ENCODE data around the gene C19orf38.
A peak's percentile ranks its signal among the peaks of the same experiment; 100 is the strongest.

Gene C19orf38

GRCh38 chr19:10892256-10892655 lies 44.0 kb downstream of the C19orf38 start:
- H4K8ac ChIP-seq (ENCODE audit: low read depth, low read length): no peak overlapping the region
- H3K14ac ChIP-seq (ENCODE audit: low read length): no peak overlapping the region
- peaks cover 19% of the 10 kb centered on the region for H3K79me1 ChIP-seq (ENCODE audit: low read depth, low read length)
- H2BK5ac ChIP-seq (ENCODE audit: low read length): no peak overlapping the region
- H4K91ac ChIP-seq (ENCODE audit: low read depth, low read length, poor library complexity): no peak overlapping the region
- no peak for DNase-seq (ENCODE audit: low spot score)
- no peak overlapping the region for H3K4me2 ChIP-seq (ENCODE audit: insufficient read depth, low read length, poor library complexity, severe bottlenecking)
- H2BK15ac ChIP-seq (ENCODE audit: low read length): no peak overlapping the region
- no peaks in the 10 kb centered on the region for H3K9me3 ChIP-seq (replicated peaks in 1 of 2; ENCODE audit: control insufficient read depth in 2 of 2, insufficient read depth in 1 of 2, low read depth in 1 of 2, low read length in 2 of 2)
- no peak overlapping the region for H3K9ac ChIP-seq (ENCODE audit: low read depth, low read length, poor library complexity)
- no peak overlapping the region for H3K4ac ChIP-seq (ENCODE audit: low read length)
- H3K23ac ChIP-seq (ENCODE audit: low read depth, low read length, poor library complexity): no peak overlapping the region
- peak overlapping the region; percentile 26 for H3K27ac ChIP-seq (replicated peaks; ENCODE audit: low read length)
- no peak overlapping the region for H3K4me3 ChIP-seq (ENCODE audit: low read length in 2 of 2)
- H3K36me3 ChIP-seq (replicated peaks in 1 of 2; ENCODE audit: control insufficient read depth in 2 of 2, insufficient read depth in 2 of 2, low read length in 2 of 2): peaks cover 0 to 3% of the 10 kb centered on the region in 2 donors
- H2AFZ ChIP-seq (ENCODE audit: low read length): no peak overlapping the region
- H2BK120ac ChIP-seq (ENCODE audit: low read depth, low read length): no peak overlapping the region
- H2AK5ac ChIP-seq (ENCODE audit: low read depth, low read length): no peak overlapping the region
- no CpG with 5 or more reads among the region's 13 CpGs for WGBS, 2 donors (ENCODE audit: extremely low coverage in 2 of 2, insufficient read length in 2 of 2, insufficient replicate concordance in 1 of 2)
- no peak overlapping the region for H2BK12ac ChIP-seq (ENCODE audit: low read length)
- peaks cover 35 to 42% of the 10 kb centered on the region in 2 donors for H3K4me1 ChIP-seq (ENCODE audit: control insufficient read depth in 2 of 2, insufficient read depth in 1 of 2, low read depth in 1 of 2, low read length in 2 of 2)
- no peaks in the 10 kb centered on the region for H3K27me3 ChIP-seq (ENCODE audit: control insufficient read depth in 3 of 3, insufficient read depth in 3 of 3, low read depth in 1 of 3, low read length in 3 of 3)
- peak overlapping the region; percentile 15 for H3K18ac ChIP-seq (ENCODE audit: low read length)

DNA sequence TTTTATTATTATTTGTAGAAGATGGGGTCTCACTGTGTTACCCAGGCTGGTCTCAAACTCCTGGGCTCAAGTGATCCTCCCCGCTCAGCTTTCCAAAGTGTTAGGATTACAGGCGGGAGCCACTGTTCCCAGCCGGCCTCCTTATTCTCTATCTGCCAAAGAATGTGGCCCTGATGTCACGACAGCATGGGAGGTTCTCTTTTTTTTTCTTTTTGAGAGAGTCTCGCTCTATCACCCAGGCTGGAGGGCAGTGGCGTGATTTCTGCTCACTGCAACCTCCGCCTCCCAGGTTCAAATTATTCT lies 46.6 kb downstream of the C19orf38 start:
- Histone ChIP-seq H2BK120ac (ENCODE audit: low read depth, low read length) (no peak overlapping the region), H2BK5ac (ENCODE audit: low read length) (no peak overlapping the region), H3K18ac (ENCODE audit: low read length) (no peak overlapping the region), H3K4me1 (ENCODE audit: control insufficient read depth in 2 of 2, insufficient read depth in 1 of 2, low read depth in 1 of 2, low read length in 2 of 2) (peaks cover 19 to 25% of the 10 kb centered on the region in 2 donors), H3K79me1 (ENCODE audit: low read depth, low read length) (peaks cover 23% of the 10 kb centered on the region), H4K91ac (ENCODE audit: low read depth, low read length, poor library complexity) (no peak overlapping the region), H2BK12ac (ENCODE audit: low read length) (no peak overlapping the region), H4K8ac (ENCODE audit: low read depth, low read length) (no peak overlapping the region), H3K27me3 (ENCODE audit: control insufficient read depth in 3 of 3, insufficient read depth in 3 of 3, low read depth in 1 of 3, low read length in 3 of 3) (no peaks in the 10 kb centered on the region), H3K4me3 (ENCODE audit: low read length in 2 of 2) (no peak overlapping the region), H3K4ac (ENCODE audit: low read length) (no peak overlapping the region), H2AFZ (ENCODE audit: low read length) (no peak overlapping the region), H2BK15ac (ENCODE audit: low read length) (no peak overlapping the region), H3K36me3 (replicated peaks in 1 of 2; ENCODE audit: control insufficient read depth in 2 of 2, insufficient read depth in 2 of 2, low read length in 2 of 2) (peaks cover 0 to 6% of the 10 kb centered on the region in 2 donors), H3K4me2 (ENCODE audit: insufficient read depth, low read length, poor library complexity, severe bottlenecking) (no peak overlapping the region), H2AK5ac (ENCODE audit: low read depth, low read length) (no peak overlapping the region), H3K14ac (ENCODE audit: low read length) (no peak overlapping the region), H3K23ac (ENCODE audit: low read depth, low read length, poor library complexity) (no peak overlapping the region), H3K27ac (replicated peaks; ENCODE audit: low read length) (no peak overlapping the region), H3K9ac (ENCODE audit: low read depth, low read length, poor library complexity) (no peak overlapping the region), H3K9me3 (replicated peaks in 1 of 2; ENCODE audit: control insufficient read depth in 2 of 2, insufficient read depth in 1 of 2, low read depth in 1 of 2, low read length in 2 of 2) (no peaks in the 10 kb centered on the region)
- DNase-seq (ENCODE audit: low spot score): no peak
- no CpG with 5 or more reads among the region's 7 CpGs for WGBS, 2 donors (ENCODE audit: extremely low coverage in 2 of 2, insufficient read length in 2 of 2, insufficient replicate concordance in 1 of 2)

DNA sequence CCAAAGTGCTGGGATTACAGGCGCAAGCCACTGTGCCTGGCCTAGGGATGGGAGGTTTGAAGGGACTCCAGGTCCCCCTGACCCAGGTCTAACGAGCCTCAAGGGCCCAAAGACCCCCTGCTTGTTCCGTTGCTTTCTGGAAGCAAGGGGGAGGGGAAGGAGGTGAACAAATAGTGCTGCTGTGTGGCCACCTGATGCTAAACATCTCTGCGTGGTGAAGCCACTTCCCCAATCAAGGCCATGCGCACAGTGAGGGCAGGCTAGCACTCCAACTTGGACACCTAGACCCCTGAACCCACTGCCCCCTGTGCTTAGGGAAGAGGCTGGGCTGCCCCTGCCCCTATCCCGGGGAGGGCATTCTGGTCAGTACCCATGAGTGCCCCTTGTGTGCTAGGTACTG lies 47.1 kb downstream of the C19orf38 start:
- Histone ChIP-seq H2BK5ac (ENCODE audit: low read length) (no peak overlapping the region), H3K4me2 (ENCODE audit: insufficient read depth, low read length, poor library complexity, severe bottlenecking) (no peak overlapping the region), H2BK15ac (ENCODE audit: low read length) (no peak overlapping the region), H3K18ac (ENCODE audit: low read length) (peak overlapping the region; percentile 42), H2AFZ (ENCODE audit: low read length) (no peak overlapping the region), H3K9ac (ENCODE audit: low read depth, low read length, poor library complexity) (no peak overlapping the region), H3K79me1 (ENCODE audit: low read depth, low read length) (peaks cover 23% of the 10 kb centered on the region), H3K23ac (ENCODE audit: low read depth, low read length, poor library complexity) (peak overlapping the region; percentile 22), H3K27ac (replicated peaks; ENCODE audit: low read length) (no peak overlapping the region), H4K91ac (ENCODE audit: low read depth, low read length, poor library complexity) (no peak overlapping the region), H4K8ac (ENCODE audit: low read depth, low read length) (no peak overlapping the region), H2AK5ac (ENCODE audit: low read depth, low read length) (no peak overlapping the region), H3K27me3 (ENCODE audit: control insufficient read depth in 3 of 3, insufficient read depth in 3 of 3, low read depth in 1 of 3, low read length in 3 of 3) (no peaks in the 10 kb centered on the region), H2BK120ac (ENCODE audit: low read depth, low read length) (no peak overlapping the region), H3K4me3 (ENCODE audit: low read length in 2 of 2) (no peak overlapping the region), H3K9me3 (replicated peaks in 1 of 2; ENCODE audit: control insufficient read depth in 2 of 2, insufficient read depth in 1 of 2, low read depth in 1 of 2, low read length in 2 of 2) (no peaks in the 10 kb centered on the region), H3K4me1 (ENCODE audit: control insufficient read depth in 2 of 2, insufficient read depth in 1 of 2, low read depth in 1 of 2, low read length in 2 of 2) (peaks cover 19 to 25% of the 10 kb centered on the region in 2 donors), H2BK12ac (ENCODE audit: low read length) (no peak overlapping the region), H3K4ac (ENCODE audit: low read length) (no peak overlapping the region), H3K36me3 (replicated peaks in 1 of 2; ENCODE audit: control insufficient read depth in 2 of 2, insufficient read depth in 2 of 2, low read length in 2 of 2) (peaks cover 0 to 6% of the 10 kb centered on the region in 2 donors), H3K14ac (ENCODE audit: low read length) (no peak overlapping the region)
- WGBS, 2 donors (ENCODE audit: extremely low coverage in 2 of 2, insufficient read length in 2 of 2, insufficient replicate concordance in 1 of 2): no CpG with 5 or more reads among the region's 6 CpGs
- no peak for DNase-seq (ENCODE audit: low spot score)

DNA sequence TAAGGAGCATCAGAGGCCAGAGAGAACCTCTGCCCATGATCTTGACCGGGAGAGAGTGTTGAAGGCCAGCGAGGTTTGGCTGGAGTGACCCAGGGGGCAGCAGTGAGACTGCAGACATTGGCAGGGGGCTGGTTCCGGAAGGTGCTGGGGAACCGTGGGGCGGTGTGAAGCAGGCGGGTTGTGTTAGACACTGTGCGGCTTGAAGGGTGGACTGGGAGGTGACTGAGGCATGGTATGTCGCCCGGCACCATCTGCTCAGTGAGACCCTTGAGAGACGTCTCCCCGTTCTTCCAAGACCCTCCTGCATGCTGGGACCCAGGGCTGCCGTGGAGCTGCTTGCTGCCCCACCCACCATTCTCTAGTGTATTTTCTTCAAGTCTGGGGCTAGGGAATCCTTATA lies 47.7 kb downstream of the C19orf38 start:
- peaks cover 21% of the 10 kb centered on the region for H3K79me1 ChIP-seq (ENCODE audit: low read depth, low read length)
- H3K9me3 ChIP-seq (replicated peaks in 1 of 2; ENCODE audit: control insufficient read depth in 2 of 2, insufficient read depth in 1 of 2, low read depth in 1 of 2, low read length in 2 of 2): no peaks in the 10 kb centered on the region
- H3K23ac ChIP-seq (ENCODE audit: low read depth, low read length, poor library complexity): no peak overlapping the region
- H3K18ac ChIP-seq (ENCODE audit: low read length): no peak overlapping the region
- no peak overlapping the region for H4K91ac ChIP-seq (ENCODE audit: low read depth, low read length, poor library complexity)
- no peak for DNase-seq (ENCODE audit: low spot score)
- H2AK5ac ChIP-seq (ENCODE audit: low read depth, low read length): no peak overlapping the region
- H3K14ac ChIP-seq (ENCODE audit: low read length): no peak overlapping the region
- H3K4ac ChIP-seq (ENCODE audit: low read length): no peak overlapping the region
- no peak overlapping the region for H3K4me2 ChIP-seq (ENCODE audit: insufficient read depth, low read length, poor library complexity, severe bottlenecking)
- no peaks in the 10 kb centered on the region for H3K27me3 ChIP-seq (ENCODE audit: control insufficient read depth in 3 of 3, insufficient read depth in 3 of 3, low read depth in 1 of 3, low read length in 3 of 3)
- no peak overlapping the region for H4K8ac ChIP-seq (ENCODE audit: low read depth, low read length)
- H3K36me3 ChIP-seq (replicated peaks in 1 of 2; ENCODE audit: control insufficient read depth in 2 of 2, insufficient read depth in 2 of 2, low read length in 2 of 2): peaks cover 0 to 6% of the 10 kb centered on the region in 2 donors
- WGBS, 2 donors (ENCODE audit: extremely low coverage in 2 of 2, insufficient read length in 2 of 2, insufficient replicate concordance in 1 of 2): no CpG with 5 or more reads among the region's 12 CpGs
- H2BK12ac ChIP-seq (ENCODE audit: low read length): no peak overlapping the region
- H3K9ac ChIP-seq (ENCODE audit: low read depth, low read length, poor library complexity): no peak overlapping the region
- no peak overlapping the region for H2AFZ ChIP-seq (ENCODE audit: low read length)
- peaks cover 16 to 22% of the 10 kb centered on the region in 2 donors for H3K4me1 ChIP-seq (ENCODE audit: control insufficient read depth in 2 of 2, insufficient read depth in 1 of 2, low read depth in 1 of 2, low read length in 2 of 2)
- no peak overlapping the region for H2BK120ac ChIP-seq (ENCODE audit: low read depth, low read length)
- H3K4me3 ChIP-seq (ENCODE audit: low read length in 2 of 2): no peak overlapping the region
- H2BK15ac ChIP-seq (ENCODE audit: low read length): no peak overlapping the region
- H3K27ac ChIP-seq (replicated peaks; ENCODE audit: low read length): no peak overlapping the region
- no peak overlapping the region for H2BK5ac ChIP-seq (ENCODE audit: low read length)
